Superior temporal gyrus (tissue), 1 donor: ENCODE data around the gene ARHGEF2.

Experiments
- DNase-seq: peaks from one replicate; pipeline ENCODE4 v3.0.0-alpha.2; 2016; ENCODE audit errors: extremely low spot score

Gene ARHGEF2

DNA sequence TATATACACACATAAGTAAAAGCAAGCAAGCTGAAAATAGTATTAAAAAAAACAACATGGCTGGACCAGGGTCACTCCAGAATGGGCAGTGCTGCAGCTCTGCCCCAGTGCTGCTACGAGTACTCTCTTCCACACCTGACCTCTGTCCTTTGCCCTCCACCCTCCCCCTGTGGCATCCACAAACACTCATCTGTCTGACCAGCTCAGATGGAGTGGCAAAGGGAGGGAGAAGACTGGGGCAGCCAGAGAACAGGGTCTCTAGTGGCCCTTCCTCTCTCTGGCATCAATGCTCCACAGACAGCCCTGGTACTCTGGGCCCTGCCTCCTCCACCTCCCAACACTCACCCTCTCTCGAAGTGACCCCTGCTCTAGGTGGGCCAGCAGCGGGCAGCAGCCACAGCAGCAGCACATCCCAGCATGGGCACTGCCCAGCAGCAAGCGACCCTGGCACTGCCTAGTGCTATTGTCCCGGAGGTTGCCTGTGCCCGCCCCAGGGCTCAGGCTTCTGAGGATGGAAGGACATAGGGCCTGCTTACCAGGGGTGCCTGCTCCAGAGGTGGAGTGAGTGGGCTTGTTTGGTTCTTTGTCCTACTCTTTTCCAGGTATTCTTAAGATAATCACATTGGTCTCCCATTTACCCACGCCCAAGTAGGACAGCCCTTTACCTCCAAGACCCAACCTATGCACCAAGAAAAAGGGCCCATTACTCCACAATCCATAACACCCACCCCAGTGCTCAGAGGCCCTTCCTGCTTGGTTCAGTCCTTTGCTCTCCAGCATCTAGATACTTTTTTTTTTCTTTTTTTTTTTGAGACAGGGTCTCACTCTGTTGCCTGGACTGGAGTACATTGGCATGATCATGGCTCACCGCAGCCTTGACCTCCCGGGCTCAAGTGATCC lies 6.2 kb downstream of the ARHGEF2 start:
- peak; percentile 82 for DNase-seq

- DNase-seq = peak; percentile 89
These were observed 7.7 kb downstream of the ARHGEF2 start for GRCh38 chr1:155970531-155971167.

- peak; percentile 71 for DNase-seq
These were observed 9.0 kb downstream of the ARHGEF2 start for GRCh38 chr1:155969377-155969791.

DNA sequence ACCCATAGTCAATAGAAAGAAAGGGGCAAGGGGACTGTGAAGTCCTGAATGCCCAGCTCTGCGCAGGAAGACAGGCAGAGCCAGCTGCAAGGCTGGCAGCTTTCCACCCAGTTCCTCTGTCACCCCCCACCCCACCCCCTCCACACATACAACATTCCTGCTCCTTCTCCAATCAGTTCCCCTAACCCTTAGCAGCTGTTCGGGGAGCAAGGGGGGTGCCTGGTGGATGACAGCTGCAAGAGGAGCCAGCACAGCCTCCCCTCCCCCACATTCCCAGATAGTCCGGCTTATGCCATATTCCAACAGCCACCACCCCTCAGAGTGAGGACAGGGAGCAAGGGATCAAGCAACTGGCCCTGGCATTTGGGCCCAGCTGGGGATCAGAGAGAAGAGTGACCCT lies 9.7 kb downstream of the ARHGEF2 start:
- peak; percentile 89 for DNase-seq

DNA sequence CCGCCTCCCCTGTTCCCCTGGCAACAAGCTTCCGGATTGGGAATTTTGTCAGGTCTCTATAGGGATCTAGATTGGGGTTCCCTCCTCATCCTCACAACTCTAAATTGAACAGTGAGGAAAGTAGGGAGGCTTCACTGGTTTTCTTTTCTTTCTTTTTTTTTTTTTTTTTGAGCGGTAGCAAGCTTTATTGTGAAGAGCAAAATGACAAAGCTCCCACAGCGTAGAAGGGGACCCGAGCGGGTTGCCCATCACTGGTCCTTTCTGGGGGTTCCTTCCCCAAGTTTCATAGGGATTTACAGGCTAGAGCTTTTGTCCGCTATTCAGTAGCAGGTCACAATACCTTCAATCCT lies 10.3 kb downstream of the ARHGEF2 start:
- peak; percentile 58 for DNase-seq

DNA sequence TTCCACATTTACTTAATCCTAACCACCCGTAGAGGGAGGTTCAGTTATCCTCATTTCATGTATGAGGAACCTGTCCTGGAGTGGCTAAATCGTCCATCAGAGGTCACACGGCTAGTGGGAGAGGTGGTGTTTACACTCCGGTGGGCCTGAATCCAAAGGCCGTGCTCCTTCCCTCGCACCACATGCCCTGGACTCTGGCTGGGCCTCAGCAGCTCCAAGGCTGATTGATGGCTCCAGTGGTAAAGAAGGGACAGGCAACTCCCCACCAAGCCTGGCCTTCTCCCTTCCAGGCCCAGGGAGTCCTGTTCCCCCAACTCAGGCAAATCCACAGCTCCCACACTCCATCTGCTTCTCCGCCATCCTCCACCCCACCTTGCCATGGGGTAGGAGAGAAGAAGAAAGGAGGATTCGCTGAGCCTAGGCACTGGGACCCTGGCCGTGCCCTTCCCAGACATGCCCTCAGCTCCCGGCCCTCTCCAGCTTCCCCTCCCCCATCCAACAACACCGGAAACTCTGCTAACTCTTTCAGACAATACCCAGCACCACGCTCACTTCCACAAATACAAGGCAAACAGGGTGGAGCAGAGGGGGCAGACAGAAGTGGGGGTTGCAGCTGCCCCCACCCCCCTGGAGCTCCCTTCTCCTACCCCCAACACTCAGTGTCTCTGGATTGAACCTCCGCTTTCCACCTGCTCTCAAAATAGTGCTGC lies 10.9 kb downstream of the ARHGEF2 start:
- DNase-seq = peak; percentile 37

GRCh38 chr1:155966750-155967149 lies 11.6 kb downstream of the ARHGEF2 start:
- no peak for DNase-seq

DNA sequence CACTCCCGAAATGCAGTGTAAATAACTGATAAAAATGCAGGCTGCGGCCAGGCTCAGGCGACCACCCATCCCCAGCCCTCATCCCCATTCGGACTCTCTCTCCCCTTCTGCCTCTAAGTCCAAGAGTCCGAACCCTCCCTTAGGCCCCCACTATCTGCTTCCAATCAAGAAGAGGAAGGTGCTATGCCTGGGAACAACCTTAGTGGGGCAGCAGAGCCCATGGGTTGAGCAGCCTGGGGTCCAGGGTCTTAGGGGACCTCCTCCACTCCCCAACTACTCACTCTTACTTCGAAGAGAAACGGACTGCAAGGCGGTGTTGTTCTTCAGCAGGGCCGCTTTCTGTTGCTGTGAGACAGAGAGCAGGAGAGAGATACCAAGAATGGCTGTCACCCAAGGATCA lies 12.2 kb downstream of the ARHGEF2 start:
- peak; percentile 45 for DNase-seq

DNA sequence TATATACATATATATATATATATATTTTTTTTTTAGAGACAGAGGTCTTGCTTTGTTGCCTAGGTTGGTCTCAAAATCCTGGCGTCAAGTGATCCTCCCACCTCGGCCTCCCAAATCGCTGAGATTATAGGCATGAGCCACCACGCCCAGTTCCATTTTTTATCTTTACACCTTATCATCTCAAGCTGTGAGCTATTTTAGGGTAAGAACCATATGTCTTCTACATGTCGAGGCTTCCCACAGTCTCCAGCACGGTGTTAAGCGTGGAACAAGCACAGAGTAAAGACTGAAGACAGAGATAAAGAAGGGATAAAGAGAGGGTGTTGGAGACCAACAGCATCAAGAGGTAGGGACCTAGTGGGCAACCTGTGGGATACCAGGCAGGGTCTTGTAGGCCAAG lies 14.2 kb downstream of the ARHGEF2 start:
- no peak for DNase-seq

- no peak for DNase-seq
These were observed 15.6 kb downstream of the ARHGEF2 start for GRCh38 chr1:155962599-155963211.

- DNase-seq = peak; percentile 53
These were observed 16.4 kb downstream of the ARHGEF2 start for GRCh38 chr1:155961937-155962336.

DNA sequence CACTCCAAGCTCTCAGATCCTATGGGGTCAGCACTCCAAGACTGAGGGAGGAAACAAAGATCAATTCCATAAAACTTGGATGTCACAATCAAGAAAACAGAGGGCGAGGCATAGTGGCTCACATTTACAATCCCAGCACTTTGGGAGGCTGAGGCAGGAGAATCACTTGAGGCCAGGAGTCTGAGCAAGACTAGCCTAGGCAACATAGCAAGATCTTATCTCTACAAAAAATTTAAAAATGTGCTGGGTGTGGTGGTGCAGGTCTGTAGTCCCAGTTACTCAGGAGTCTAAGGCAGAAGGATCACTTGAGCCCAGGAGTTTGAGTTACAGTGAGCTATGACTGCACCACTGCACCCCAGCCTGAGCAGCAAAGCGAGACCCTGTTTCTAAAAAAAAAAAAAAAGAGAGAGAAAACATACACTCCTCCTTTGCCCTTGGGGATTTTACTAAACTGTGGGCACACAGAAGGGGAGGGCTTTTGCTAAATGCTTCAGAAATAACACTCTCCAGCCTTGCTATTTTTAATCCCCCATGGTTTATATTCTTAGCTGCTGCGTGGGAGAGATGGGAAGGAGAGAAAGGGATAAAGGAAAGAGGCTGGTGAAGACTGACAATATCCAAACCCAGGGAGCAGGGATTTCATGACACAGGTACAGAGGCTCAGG lies 18.1 kb downstream of the ARHGEF2 start:
- peak; percentile 75 for DNase-seq

- no peak for DNase-seq
These were observed 20.9 kb downstream of the ARHGEF2 start for GRCh38 chr1:155957411-155957915.

DNA sequence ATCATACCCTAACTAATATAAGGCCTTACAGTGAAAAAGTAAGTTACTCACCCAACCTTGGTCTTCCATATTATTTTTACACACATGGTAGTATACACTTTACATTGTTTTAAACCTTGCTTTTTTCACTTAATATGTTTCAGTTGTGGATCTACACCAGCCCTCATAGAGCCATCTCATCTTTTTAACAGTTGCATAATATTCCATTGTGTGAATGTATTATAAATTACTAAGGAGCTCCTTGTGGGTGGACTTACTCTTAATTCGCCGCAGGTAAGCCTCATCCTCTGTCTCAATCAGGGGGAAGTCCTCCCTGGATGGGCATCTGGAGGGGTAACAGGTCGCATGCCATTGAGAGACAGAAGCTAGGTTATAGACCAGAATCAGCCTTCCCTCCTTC lies 23.7 kb downstream of the ARHGEF2 start:
- no peak for DNase-seq

GRCh38 chr1:155952505-155952890 lies 25.8 kb downstream of the ARHGEF2 start:
- DNase-seq = no peak

- DNase-seq = no peak
These were observed 26.4 kb downstream of the ARHGEF2 start for GRCh38 chr1:155951753-155952504.

- DNase-seq = no peak
These were observed 27.5 kb downstream of the ARHGEF2 start for GRCh38 chr1:155950829-155951228.

DNA sequence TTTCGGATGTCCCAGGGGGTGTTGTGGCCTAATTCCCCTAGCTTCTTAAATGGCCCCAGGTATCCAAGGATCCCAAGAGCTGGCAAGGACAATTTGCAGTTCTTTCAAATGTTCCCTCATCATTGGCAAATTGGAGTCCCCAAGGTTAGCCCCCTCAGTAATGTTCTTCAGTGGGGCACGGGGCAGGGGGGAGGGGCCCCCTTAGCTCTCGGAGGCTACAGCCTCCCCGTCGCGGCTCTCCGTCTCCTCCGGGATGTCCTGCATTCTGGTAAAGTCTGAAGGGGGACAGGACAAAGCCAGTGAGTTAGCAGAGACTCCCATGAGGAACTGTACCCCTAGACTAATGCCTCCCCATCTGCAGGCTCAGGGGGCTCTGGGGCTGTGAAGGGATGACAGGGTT lies 30.6 kb downstream of the ARHGEF2 start:
- DNase-seq = no peak

DNA sequence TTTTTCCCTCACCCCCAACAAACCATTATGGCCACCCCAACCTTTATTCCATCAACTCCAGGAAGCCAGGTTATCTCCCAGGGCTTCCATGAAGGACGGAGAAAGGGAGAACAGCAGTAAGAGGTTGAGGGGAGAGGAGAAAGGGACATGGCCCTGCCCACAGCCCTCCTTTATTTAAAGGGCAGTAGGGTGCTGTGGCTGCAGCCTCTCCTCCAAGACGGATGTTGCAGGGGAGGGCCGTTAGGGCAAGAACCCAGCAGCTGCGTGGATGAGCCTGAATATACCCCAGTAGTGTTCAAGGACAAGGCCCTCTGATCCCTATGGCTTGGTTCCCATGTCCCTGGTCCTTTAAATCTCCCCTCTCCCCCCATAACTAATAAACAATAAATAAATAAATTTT lies 31.1 kb downstream of the ARHGEF2 start:
- DNase-seq = no peak

DNA sequence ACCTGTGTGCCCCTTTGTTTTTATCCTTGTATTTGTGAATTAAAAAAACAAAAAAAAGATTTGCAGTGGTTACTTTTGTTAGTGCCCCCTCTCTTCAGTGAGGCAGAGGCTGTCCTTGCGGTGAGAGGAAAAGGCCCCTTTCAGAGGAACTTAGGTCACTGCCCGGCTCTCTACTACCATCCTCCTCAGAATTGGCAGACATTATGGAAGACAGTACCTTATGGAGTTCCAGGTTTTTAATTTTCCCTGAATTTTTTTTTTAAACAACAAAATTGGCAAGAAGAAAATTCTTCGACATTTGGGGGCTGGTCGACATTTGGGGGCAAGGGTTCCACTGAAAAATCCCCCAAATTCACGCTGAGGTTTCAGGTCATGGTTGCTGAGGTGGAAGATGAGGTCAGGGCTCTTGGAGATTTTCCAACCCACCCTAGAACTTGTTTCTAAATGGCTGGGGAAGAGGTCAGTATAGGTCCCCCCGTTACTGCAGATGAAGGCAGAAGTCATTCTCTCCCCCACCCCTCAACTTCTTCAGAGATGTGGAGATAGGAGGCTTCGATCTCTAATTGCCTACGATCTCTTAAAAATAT lies 31.6 kb downstream of the ARHGEF2 start:
- DNase-seq = no peak
